Skeletal muscle satellite cell (primary cell): ENCODE measurements around the gene SLC25A22.

Source experiments
- H3K27me3 ChIP-seq: 2 replicates; pipeline ENCODE4 v1.7.0; 2013; ENCODE audit warnings: low read length; ENCODE audit not compliant: control insufficient read depth, insufficient read depth
- H3K36me3 ChIP-seq: 2 replicates; pipeline ENCODE4 v1.7.0; 2013; ENCODE audit warnings: mild to moderate bottlenecking, control low read depth, low read length; ENCODE audit not compliant: insufficient read depth
- H3K4me1 ChIP-seq: 2 replicates; pipeline ENCODE4 v1.7.0; 2013; ENCODE audit warnings: low read length; ENCODE audit not compliant: control insufficient read depth, insufficient read depth
- H3K4me2 ChIP-seq: 2 replicates; pipeline ENCODE4 v1.7.0; 2013; ENCODE audit warnings: mild to moderate bottlenecking, low read length
- H3K4me3 ChIP-seq: 2 replicates; pipeline ENCODE4 v1.7.0; 2013; ENCODE audit warnings: low read length
- H3K9ac ChIP-seq: 2 replicates; pipeline ENCODE4 v1.7.0; 2013; ENCODE audit warnings: mild to moderate bottlenecking, low read depth, low read length, moderate library complexity
- H3K9me3 ChIP-seq: replicated peaks from 2 replicates; pipeline ENCODE4 v1.7.0; 2013; ENCODE audit warnings: mild to moderate bottlenecking, control low read depth, low read length

SLC25A22 gene

GRCh38 chr11:777288-778255, 20.5 kb downstream of the SLC25A22 start, which contains the start of gene GATD1:
TSS of gene GATD1 (minus strand) at chr11:777487. CDS start at chr11:777462, 25 bp downstream.
- peak within 1 kb of the TSS; percentile 97 for H3K9ac ChIP-seq
- peaks cover 23% of the 10 kb centered on the region for H3K36me3 ChIP-seq

GRCh38 chr11:776561-777287, 21.4 kb downstream of the SLC25A22 start:
- peak overlapping the region; percentile 97 for H3K4me2 ChIP-seq
- peak overlapping the region; percentile 94 for H3K4me3 ChIP-seq
- H3K9ac ChIP-seq: peak overlapping the region; percentile 97
- H3K36me3 ChIP-seq: peaks cover 31% of the 10 kb centered on the region
- H3K9me3 ChIP-seq: no peaks in the 10 kb centered on the region
- no peaks in the 10 kb centered on the region for H3K27me3 ChIP-seq
- H3K4me1 ChIP-seq: peaks cover 42% of the 10 kb centered on the region

More at GRCh38 chr11:777288-778255, 20.5 kb downstream of the SLC25A22 start, which contains the start of gene GATD1:
- no peaks in the 10 kb centered on the region for H3K9me3 ChIP-seq
- H3K27me3 ChIP-seq: no peaks in the 10 kb centered on the region
- peak within 1 kb of the TSS; percentile 94 for H3K4me3 ChIP-seq
- H3K4me1 ChIP-seq: peaks cover 39% of the 10 kb centered on the region
- H3K4me2 ChIP-seq: peak within 1 kb of the TSS; percentile 97

DNA sequence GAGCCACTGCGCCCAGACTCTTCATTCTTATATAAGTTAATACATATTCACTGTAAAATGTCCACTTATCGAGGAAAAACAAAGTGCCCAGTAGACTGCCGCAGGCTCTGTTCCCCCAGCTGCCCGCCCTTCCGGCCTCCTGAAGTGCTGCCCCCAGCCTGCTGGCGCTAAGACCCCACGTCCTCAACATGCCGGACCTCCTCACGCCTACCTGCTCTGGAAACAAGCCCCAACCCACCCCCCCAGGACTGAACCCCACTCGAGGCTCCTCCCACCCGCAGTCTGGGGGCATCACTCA, 21.9 kb downstream of the SLC25A22 start:
- H3K4me2 ChIP-seq: peak overlapping the region; percentile 97
- no peaks in the 10 kb centered on the region for H3K9me3 ChIP-seq
- H3K4me1 ChIP-seq: peaks cover 42% of the 10 kb centered on the region
- H3K36me3 ChIP-seq: peaks cover 36% of the 10 kb centered on the region
- H3K27me3 ChIP-seq: no peaks in the 10 kb centered on the region
- peak overlapping the region; percentile 97 for H3K9ac ChIP-seq
- peak overlapping the region; percentile 94 for H3K4me3 ChIP-seq

GRCh38 chr11:774873-775592, 23.0 kb downstream of the SLC25A22 start:
- Histone ChIP-seq H3K4me1 (peaks cover 42% of the 10 kb centered on the region), H3K9me3 (no peaks in the 10 kb centered on the region), H3K36me3 (peaks cover 45% of the 10 kb centered on the region), H3K4me3 (peak overlapping the region; percentile 62), H3K27me3 (no peaks in the 10 kb centered on the region), H3K4me2 (peak overlapping the region; percentile 97), H3K9ac (no peak overlapping the region)

GRCh38 chr11:773830-774229, 24.3 kb downstream of the SLC25A22 start:
- Histone ChIP-seq H3K4me3 (no peak overlapping the region), H3K36me3 (peaks cover 44% of the 10 kb centered on the region), H3K4me2 (no peak overlapping the region), H3K4me1 (peaks cover 42% of the 10 kb centered on the region), H3K27me3 (no peaks in the 10 kb centered on the region), H3K9me3 (no peaks in the 10 kb centered on the region), H3K9ac (no peak overlapping the region)

- H3K4me1 ChIP-seq: peaks cover 39% of the 10 kb centered on the region
- no peak overlapping the region for H3K9ac ChIP-seq
- H3K36me3 ChIP-seq: peaks cover 44% of the 10 kb centered on the region
These were observed 24.7 kb downstream of the SLC25A22 start for GRCh38 chr11:773425-773824.

GRCh38 chr11:772429-773390, 25.4 kb downstream of the SLC25A22 start:
- peak overlapping the region; percentile 26 for H3K9ac ChIP-seq
- H3K36me3 ChIP-seq: peaks cover 44% of the 10 kb centered on the region
- H3K4me3 ChIP-seq: no peak overlapping the region
- H3K27me3 ChIP-seq: no peaks in the 10 kb centered on the region
- peak overlapping the region; percentile 37 for H3K4me2 ChIP-seq
- H3K4me1 ChIP-seq: peaks cover 35% of the 10 kb centered on the region
- no peaks in the 10 kb centered on the region for H3K9me3 ChIP-seq

More at GRCh38 chr11:773425-773824, 24.7 kb downstream of the SLC25A22 start:
- no peak overlapping the region for H3K4me3 ChIP-seq
- peak overlapping the region; percentile 37 for H3K4me2 ChIP-seq
- H3K27me3 ChIP-seq: no peaks in the 10 kb centered on the region
- no peaks in the 10 kb centered on the region for H3K9me3 ChIP-seq

GRCh38 chr11:771617-772204, 26.4 kb downstream of the SLC25A22 start:
- H3K27me3 ChIP-seq: no peaks in the 10 kb centered on the region
- H3K4me1 ChIP-seq: peaks cover 36% of the 10 kb centered on the region
- peaks cover 52% of the 10 kb centered on the region for H3K36me3 ChIP-seq
- H3K4me2 ChIP-seq: no peak overlapping the region
- no peak overlapping the region for H3K9ac ChIP-seq
- H3K4me3 ChIP-seq: no peak overlapping the region
- H3K9me3 ChIP-seq: no peaks in the 10 kb centered on the region

DNA sequence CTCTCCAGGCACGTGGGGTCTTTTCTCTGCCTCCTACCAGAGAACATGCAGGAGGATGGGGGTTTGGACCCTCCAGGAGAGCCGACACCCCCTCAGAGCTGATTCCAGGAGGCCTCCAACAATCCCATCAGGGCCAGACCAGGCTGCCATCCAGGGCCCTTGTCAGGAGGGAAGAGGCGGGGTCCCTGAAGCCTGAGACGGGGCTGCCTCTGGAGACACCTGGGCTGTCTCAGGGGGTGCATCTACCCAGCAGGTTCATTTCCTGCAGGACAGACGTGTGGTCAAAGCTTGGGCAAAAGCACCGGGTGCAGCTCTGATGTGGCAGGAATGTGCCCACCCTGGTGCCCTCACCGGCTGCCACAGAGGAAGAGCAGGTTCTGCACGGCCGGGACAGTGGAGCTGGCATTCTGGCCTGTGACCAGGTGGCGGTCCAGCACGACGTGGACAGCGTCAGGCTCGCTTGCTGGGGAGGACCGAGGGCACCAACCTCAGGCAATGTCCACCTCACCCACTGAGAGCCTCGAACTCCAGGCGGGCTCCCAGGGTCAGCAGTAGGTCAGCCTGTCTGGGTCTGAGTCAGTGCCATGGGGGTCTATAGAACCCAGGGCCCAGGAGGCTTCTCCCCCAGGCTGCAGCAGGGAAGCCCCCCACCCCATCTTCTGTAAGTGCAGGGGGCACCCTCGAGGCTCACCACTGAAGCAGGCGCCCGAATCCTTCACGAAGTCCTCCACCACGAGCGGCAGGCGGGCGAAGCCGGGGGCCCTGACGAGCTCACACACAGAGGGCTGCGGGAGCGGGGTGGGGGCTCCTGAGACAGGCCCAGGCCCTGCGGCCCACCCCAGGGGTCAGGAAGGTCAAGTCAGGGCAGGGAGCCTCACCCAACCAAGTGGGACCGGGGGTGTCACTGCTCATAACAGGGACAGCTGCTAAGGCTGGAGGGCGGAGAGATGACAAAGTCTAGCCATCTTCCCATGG, 27.2 kb downstream of the SLC25A22 start:
- no peak overlapping the region for H3K9ac ChIP-seq
- no peaks in the 10 kb centered on the region for H3K9me3 ChIP-seq
- peaks cover 33% of the 10 kb centered on the region for H3K4me1 ChIP-seq
- H3K4me3 ChIP-seq: no peak overlapping the region
- peaks cover 60% of the 10 kb centered on the region for H3K36me3 ChIP-seq
- H3K27me3 ChIP-seq: no peaks in the 10 kb centered on the region
- H3K4me2 ChIP-seq: no peak overlapping the region
